CD14-positive monocyte (primary cell): ENCODE data around the gene ZSCAN20. TPM values are rescaled to one million over a fixed set of nuclear protein-coding genes. Genes with fewer than 3 reads are reported as not detected.
"Not testable (repeated sequence)": the region's sequence is repeated elsewhere in the genome, so short reads cannot be mapped to it uniquely, and the experiment has no call there.

ENCODE experiments used
- DNase-seq, 3 donors: peaks; one replicate each; pipeline ENCODE4 v3.0.0-alpha.2; 2011 to 2022
- H2AFZ ChIP-seq: 2 replicates; pipeline ENCODE4 v1.6.0; 2012; ENCODE audit warnings: mild to moderate bottlenecking, low read depth, low read length, inconsistent platforms; ENCODE audit not compliant: insufficient read depth, poor library complexity, severe bottlenecking
- H3K27ac ChIP-seq, 2 donors: 1 replicate in 1 of 2; 2 replicates in 1 of 2; pipeline ENCODE4 v1.5.1; 2012 to 2013; ENCODE audit warnings: low read length in 2 of 2, control low read depth in 1 of 2, inconsistent platforms in 1 of 2, low read depth in 1 of 2, mild to moderate bottlenecking in 1 of 2
- H3K27me3 ChIP-seq, 2 donors: one replicate each; pipeline versions ENCODE4 v1.6.0 to v1.6.1; 2011 to 2013; ENCODE audit warnings: low read length in 2 of 2; ENCODE audit not compliant: control insufficient read depth in 2 of 2, insufficient read depth in 2 of 2
- H3K36me3 ChIP-seq, 2 donors: replicated peaks in 1 of 2; 1 replicate in 1 of 2; 2 replicates in 1 of 2; pipeline versions ENCODE4 v1.5.1 to v1.6.1; 2012 to 2013; ENCODE audit warnings: low read length in 2 of 2, control low read depth in 1 of 2, inconsistent platforms in 1 of 2, mild to moderate bottlenecking in 1 of 2; ENCODE audit not compliant: insufficient read depth in 2 of 2, control insufficient read depth in 1 of 2
- H3K4me1 ChIP-seq, 2 donors: 1 replicate in 1 of 2; 2 replicates in 1 of 2; pipeline versions ENCODE4 v1.5.1 to v1.6.1; 2012 to 2013; ENCODE audit warnings: low read length in 2 of 2, control low read depth in 1 of 2, inconsistent platforms in 1 of 2, mild to moderate bottlenecking in 1 of 2, moderate library complexity in 1 of 2; ENCODE audit not compliant: insufficient read depth in 2 of 2, control insufficient read depth in 1 of 2
- H3K4me2 ChIP-seq: replicated peaks from 2 replicates; pipeline ENCODE3; 2012; ENCODE audit warnings: low read length, moderate library complexity, mild to moderate bottlenecking; ENCODE audit not compliant: poor library complexity, severe bottlenecking; ENCODE audit errors: extremely low read depth
- H3K4me3 ChIP-seq, 3 experiments: fragments of 200-600 bp in 1 of 3; sonication (generic) in 1 of 3; replicated peaks in 1 of 3; 1 replicate in 2 of 3; 2 replicates in 1 of 3; pipeline ENCODE4 v1.5.1; 2011 to 2013; ENCODE audit warnings: low read length in 3 of 3, mild to moderate bottlenecking in 3 of 3, control low read depth in 2 of 3, low read depth in 2 of 3, inconsistent platforms in 1 of 3, moderate library complexity in 1 of 3
- H3K79me2 ChIP-seq: 2 replicates; pipeline ENCODE4 v1.6.0; 2012; ENCODE audit warnings: mild to moderate bottlenecking, control low read depth, inconsistent platforms, low read length, moderate library complexity; ENCODE audit not compliant: insufficient read depth
- H3K9ac ChIP-seq: 2 replicates; pipeline ENCODE4 v1.6.0; 2017; ENCODE audit warnings: low read length, mild to moderate bottlenecking; ENCODE audit not compliant: insufficient read depth, poor library complexity, severe bottlenecking
- H3K9me3 ChIP-seq, 2 donors: replicated peaks in 1 of 2; 1 replicate in 1 of 2; 2 replicates in 1 of 2; pipeline versions ENCODE4 v1.5.1 to v1.6.1; 2012 to 2013; ENCODE audit warnings: low read length in 2 of 2, control low read depth in 1 of 2; ENCODE audit not compliant: control insufficient read depth in 1 of 2, insufficient read depth in 1 of 2
- H4K20me1 ChIP-seq: 2 replicates; pipeline ENCODE4 v1.6.0; 2012; ENCODE audit warnings: mild to moderate bottlenecking, low read length, control low read depth, moderate library complexity; ENCODE audit not compliant: insufficient read depth
- H3K27ac Mint-ChIP-seq, 7 donors: one replicate each; pipeline ENCODE4 v1.8.0; 2020; ENCODE audit warnings: mild to moderate bottlenecking in 7 of 7, mixed read lengths in 7 of 7, moderate library complexity in 6 of 7, inconsistent platforms in 2 of 7
- H3K27me3 Mint-ChIP-seq, 3 donors: one replicate each; pipeline ENCODE4 v1.8.0; 2021 to 2022; ENCODE audit warnings: low read depth in 3 of 3, mild to moderate bottlenecking in 3 of 3, mixed read lengths in 3 of 3, moderate library complexity in 3 of 3, inconsistent platforms in 1 of 3
- H3K36me3 Mint-ChIP-seq, 2 donors: one replicate each; pipeline ENCODE4 v1.8.0; 2020; ENCODE audit warnings: mixed read lengths in 2 of 2, inconsistent platforms in 1 of 2, mild to moderate bottlenecking in 1 of 2
- H3K4me1 Mint-ChIP-seq: one replicate; pipeline ENCODE4 v1.8.0; 2020; ENCODE audit warnings: mild to moderate bottlenecking, mixed read lengths
- H3K4me3 Mint-ChIP-seq, 2 donors: one replicate each; pipeline ENCODE4 v1.8.0; 2020; ENCODE audit warnings: mild to moderate bottlenecking in 2 of 2, mixed read lengths in 2 of 2, moderate library complexity in 1 of 2
- H3K9me3 Mint-ChIP-seq, 7 donors: one replicate each; pipeline ENCODE4 v1.8.0; 2020 to 2022; ENCODE audit warnings: mixed read lengths in 7 of 7, mild to moderate bottlenecking in 6 of 7, moderate library complexity in 6 of 7, inconsistent platforms in 2 of 7
- WGBS: methylation state at CpG from one replicate; pipeline ENCODE4 v1.1.5; 2013; ENCODE audit warnings: missing lambda C conversion rate; ENCODE audit not compliant: insufficient coverage; 5-methylcytosine and 5-hydroxymethylcytosine counted together
- intact Hi-C, 2 donors: fragments of 100-400 bp; cut with micrococcal nuclease; formaldehyde crosslinking; loops; one replicate each; pipeline versions ENCODE4 v1.15.0 to v1.15.1; 2023
- polyA plus RNA-seq, 3 donors: library from polyadenylated mRNA; depleted of rRNA in 1 of 3; unstranded in 2 of 3; stranded (reverse) in 1 of 3; fragments of 300-500 nt in 2 of 3; fragments of >200 nt in 1 of 3; fragmentation: Illumina TruSeq in 2 of 3; gene quantifications; 1 replicate in 2 of 3; 2 replicates in 1 of 3; pipeline ENCODE4 v1.2.3, GENCODE V29; 2012 to 2021
- TF ChIP-seq, protein P1 (sequence below): fragments of 200-600 bp; IDR thresholded peaks from one replicate; pipeline ENCODE4 v1.8.0; 2022; ENCODE audit warnings: antibody characterized with exemption, mild to moderate bottlenecking

The ZSCAN20 gene
- polyA plus RNA-seq, 3 donors: 0.29 to 0.51 (median 0.29) TPM

DNA sequence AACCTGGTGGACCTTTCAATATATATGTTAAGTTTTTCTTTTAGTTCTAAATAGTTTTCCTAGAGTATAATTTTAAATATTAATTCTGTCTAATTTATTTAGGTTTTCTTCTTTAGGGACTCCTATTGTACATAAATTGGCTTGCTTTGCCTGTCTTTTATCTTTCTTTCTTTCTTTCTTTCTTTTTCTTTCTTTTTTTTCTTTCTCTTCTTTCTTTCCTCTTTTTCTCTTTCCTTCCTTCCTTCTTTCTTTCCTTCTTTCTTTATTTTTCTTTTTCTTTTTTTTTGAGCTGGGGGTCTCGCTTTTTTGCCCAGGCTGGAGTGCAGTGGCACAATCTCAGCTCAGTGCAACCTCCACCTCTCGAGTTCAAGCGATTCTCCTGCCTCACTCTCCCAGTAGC is 35.2 kb downstream of the ZSCAN20 start:
- intact Hi-C loops: no loop called here
- Mint-ChIP-seq H3K4me1 (no peaks in the 10 kb centered on the region), H3K9me3 (peaks cover 3 to 10% (median 8%) of the 10 kb centered on the region in 7 donors), H3K27me3 (peaks cover 4 to 9% (median 8%) of the 10 kb centered on the region in 3 donors), H3K27ac (no peak overlapping the region), H3K4me3 (no peak overlapping the region), H3K36me3 (no peaks in the 10 kb centered on the region)
- Histone ChIP-seq H3K4me2 (no peak overlapping the region), H3K27ac (no peak overlapping the region), H3K9ac (no peak overlapping the region), H3K4me3 (no peak overlapping the region), H3K9me3 (no peaks in the 10 kb centered on the region), H4K20me1 (no peaks in the 10 kb centered on the region), H2AFZ (no peak overlapping the region), H3K4me1 (no peaks in the 10 kb centered on the region), H3K36me3 (no peaks in the 10 kb centered on the region), H3K79me2 (no peaks in the 10 kb centered on the region), H3K27me3 (no peaks in the 10 kb centered on the region)
- DNase-seq: no peak
- TF ChIP-seq, protein P1, sequence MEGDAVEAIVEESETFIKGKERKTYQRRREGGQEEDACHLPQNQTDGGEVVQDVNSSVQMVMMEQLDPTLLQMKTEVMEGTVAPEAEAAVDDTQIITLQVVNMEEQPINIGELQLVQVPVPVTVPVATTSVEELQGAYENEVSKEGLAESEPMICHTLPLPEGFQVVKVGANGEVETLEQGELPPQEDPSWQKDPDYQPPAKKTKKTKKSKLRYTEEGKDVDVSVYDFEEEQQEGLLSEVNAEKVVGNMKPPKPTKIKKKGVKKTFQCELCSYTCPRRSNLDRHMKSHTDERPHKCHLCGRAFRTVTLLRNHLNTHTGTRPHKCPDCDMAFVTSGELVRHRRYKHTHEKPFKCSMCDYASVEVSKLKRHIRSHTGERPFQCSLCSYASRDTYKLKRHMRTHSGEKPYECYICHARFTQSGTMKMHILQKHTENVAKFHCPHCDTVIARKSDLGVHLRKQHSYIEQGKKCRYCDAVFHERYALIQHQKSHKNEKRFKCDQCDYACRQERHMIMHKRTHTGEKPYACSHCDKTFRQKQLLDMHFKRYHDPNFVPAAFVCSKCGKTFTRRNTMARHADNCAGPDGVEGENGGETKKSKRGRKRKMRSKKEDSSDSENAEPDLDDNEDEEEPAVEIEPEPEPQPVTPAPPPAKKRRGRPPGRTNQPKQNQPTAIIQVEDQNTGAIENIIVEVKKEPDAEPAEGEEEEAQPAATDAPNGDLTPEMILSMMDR: no peak
- WGBS: no CpG with 5 or more reads among the region's 3 CpGs

DNA sequence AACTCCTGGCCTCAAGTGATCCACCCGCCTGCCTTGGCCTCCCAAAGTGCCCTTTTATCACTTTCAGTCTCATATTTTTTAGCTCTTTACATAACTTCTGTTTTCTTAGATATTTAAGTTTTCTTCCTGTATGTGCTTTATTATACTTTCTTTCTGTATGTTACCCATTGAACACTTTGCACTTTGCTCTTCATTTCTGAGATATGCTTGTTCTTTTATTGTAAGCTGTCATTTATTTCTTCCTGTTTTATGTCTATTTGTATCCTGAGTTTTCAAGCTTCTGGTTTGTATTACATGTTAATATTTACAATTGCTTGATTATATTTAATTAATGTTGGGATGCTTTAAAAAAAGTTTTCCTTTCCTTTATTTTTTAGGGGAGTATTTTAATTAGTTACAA is 35.7 kb downstream of the ZSCAN20 start:
- no peaks in the 10 kb centered on the region for H3K36me3 ChIP-seq
- intact Hi-C loops: no loop called here
- H4K20me1 ChIP-seq: no peaks in the 10 kb centered on the region
- Mint-ChIP-seq H3K27ac (no peak overlapping the region), H3K36me3 (no peaks in the 10 kb centered on the region), H3K27me3 (peaks cover 4 to 8% (median 8%) of the 10 kb centered on the region in 3 donors), H3K4me1 (no peaks in the 10 kb centered on the region), H3K4me3 (no peak overlapping the region), H3K9me3 (peaks cover 2 to 10% (median 7%) of the 10 kb centered on the region in 7 donors)
- TF ChIP-seq, protein P1: no peak
- no peaks in the 10 kb centered on the region for H3K4me1 ChIP-seq
- no peak overlapping the region for H3K27ac ChIP-seq
- H3K4me3 ChIP-seq: no peak overlapping the region
- no peak overlapping the region for H2AFZ ChIP-seq
- no CpG with 5 or more reads among the region's 1 CpG for WGBS
- DNase-seq: no peak
- no peak overlapping the region for H3K9ac ChIP-seq
- H3K9me3 ChIP-seq: no peaks in the 10 kb centered on the region
- H3K27me3 ChIP-seq: no peaks in the 10 kb centered on the region
- H3K4me2 ChIP-seq: no peak overlapping the region
- no peaks in the 10 kb centered on the region for H3K79me2 ChIP-seq

DNA sequence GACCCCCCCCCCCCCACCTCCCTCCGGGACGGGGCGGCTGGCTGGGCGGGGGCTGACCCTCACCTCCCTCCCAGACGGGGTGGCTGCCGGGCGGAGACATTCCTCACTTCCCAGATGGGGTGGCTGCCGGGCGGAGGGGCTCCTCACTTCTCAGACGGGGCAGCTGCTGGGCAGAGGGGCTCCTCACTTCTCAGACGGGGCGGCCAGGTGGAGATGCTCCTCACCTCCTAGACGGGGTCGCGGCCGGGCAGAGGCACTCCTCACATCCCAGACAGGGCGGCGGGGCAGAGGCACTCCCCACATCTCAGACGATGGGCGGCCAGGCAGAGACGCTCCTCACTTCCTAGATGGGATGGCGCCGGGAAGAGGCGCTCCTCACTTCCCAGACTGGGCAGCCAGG is 36.8 kb downstream of the ZSCAN20 start:
- H3K36me3 Mint-ChIP-seq, H3K9me3 Mint-ChIP-seq, H4K20me1 ChIP-seq, H3K4me3 ChIP-seq, H3K36me3 ChIP-seq, H3K9ac ChIP-seq, DNase-seq, H3K4me3 Mint-ChIP-seq, H3K79me2 ChIP-seq, H2AFZ ChIP-seq, intact Hi-C loops, H3K27ac Mint-ChIP-seq, H3K9me3 ChIP-seq, H3K4me1 Mint-ChIP-seq, H3K27me3 ChIP-seq, H3K4me2 ChIP-seq, H3K27ac ChIP-seq, H3K4me1 ChIP-seq: not testable (repeated sequence)
- H3K27me3 Mint-ChIP-seq: peaks cover 3 to 10% (median 9%) of the 10 kb centered on the region in 3 donors
- WGBS: 95% methylated on average over 4 of the region's 24 CpGs
